Right lobe of liver (tissue), 4 donors: ENCODE data around the gene PROKR2.

Source experiments
- CTCF ChIP-seq, 4 donors: fragments of 200-600 bp in 3 of 4; fragments of 450-650 bp in 1 of 4; IDR thresholded peaks; one replicate each; pipeline versions ENCODE4 v1.5.1 to v1.8.0; 2016 to 2022; ENCODE audit warnings: antibody characterized with exemption in 4 of 4, mild to moderate bottlenecking in 2 of 4
- POLR2A ChIP-seq: fragments of 450-650 bp; IDR thresholded peaks from one replicate; pipeline ENCODE4 v1.6.1; 2017; ENCODE audit warnings: antibody characterized with exemption, mild to moderate bottlenecking
- donor health status: DM: no; HTN: no; CAD: no.
- donor health status: DM: no; HTN: no; CAD: no.
- donor health status: DM: no; HTN: yes; CAD: no.

DNA sequence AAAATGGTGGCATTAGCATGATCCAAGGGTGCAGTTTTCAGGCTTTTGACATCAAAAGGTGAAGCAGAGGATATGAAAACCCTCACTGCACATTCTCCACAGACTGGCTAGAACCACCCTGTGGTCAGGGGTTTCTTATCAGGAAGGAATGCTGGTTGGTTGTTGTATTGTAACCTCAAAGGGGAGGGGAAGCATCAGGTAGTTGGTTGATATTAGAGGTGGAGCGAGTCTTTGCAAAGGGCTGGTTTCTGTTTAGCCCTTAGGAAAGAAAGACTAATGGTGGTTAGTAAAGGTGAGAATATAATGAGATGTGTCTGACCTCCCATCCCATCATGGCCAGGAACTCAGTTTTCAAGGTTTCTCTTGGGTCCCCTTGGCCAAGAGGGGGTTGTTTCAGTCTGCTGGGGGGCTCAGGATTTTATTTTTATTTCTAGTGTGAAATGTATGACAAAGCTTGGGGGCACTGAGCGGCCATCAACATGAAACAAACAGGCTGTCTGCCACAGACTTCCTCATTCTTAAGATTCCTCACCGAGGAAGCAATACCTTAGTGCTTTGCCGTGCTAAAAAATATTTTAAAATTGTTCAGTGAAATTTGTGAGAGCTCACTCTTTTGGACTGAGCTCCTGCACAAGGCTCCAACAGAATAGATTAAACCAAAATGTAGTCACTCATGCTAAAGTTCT is 47.5 kb upstream of the PROKR2 start:
- TF ChIP-seq POLR2A (no peak), CTCF (IDR thresholded peaks at IDR 0.05) (no peak)
